ENCODE measurements around the gene RPP25L.

RPP25L gene

DNA sequence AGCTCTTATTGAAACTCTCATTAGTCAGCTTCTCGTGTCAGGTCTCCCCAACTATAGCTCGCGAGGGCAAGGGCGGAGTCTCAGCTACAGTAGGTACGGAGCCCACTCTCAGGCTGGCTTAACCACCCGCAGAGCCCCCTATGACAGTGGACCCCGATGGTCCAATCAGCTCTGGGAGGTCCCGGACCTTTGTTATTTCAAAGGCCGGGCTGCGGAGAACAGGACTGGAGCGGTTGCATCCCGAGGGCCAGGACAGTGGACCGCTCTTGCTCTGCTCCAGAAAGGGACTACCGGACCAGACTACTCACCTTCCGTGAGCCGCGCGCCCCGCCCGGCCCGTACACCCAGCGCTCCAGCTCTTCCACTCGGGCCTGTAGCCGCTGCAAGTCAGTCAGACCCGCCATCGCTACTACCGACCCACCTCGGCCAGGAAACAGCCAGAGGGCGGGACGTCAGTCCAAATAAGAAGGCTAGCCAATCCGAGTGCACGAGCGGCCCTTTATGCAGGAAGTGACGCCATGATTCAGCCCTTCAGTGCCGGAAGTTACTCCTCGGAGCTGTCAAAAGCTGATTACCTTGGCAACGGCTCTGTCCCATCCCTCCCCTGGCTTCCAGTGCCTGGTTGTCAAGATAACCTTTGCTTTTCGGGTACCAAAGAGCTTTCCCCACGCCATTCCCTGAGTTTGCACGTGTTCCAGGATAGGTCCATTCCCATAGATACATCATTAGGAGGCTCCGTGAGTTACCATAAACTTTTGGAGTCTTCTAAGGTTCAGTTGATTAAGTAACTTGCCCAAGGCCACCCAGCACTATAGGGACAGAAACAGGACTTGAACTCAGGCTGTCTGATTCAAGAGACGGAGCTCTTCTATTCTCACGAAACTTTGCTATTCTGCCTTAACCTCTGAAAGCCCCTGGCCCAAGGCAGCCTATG is 8.4 kb upstream of the RPP25L start, which contains the start of gene DCTN3:
DCTN3 (minus strand) TSS at position 435 of the 934 bp plus-strand sequence; CDS start at position 404, 31 bp downstream.
- peak; percentile 97 for DNase-seq (ENCODE audit: extremely low spot score)
- CTCF ChIA-PET = interaction anchor here (0.6 to 1.5 kb wide), 3 partner anchors 14 to 573 kb away, joined by 4 to 5 read pairs (median 5); no protein-coding TSS in a partner anchor
- TF ChIP-seq SUZ12 (IDR thresholded peaks at IDR 0.05) (no peak), ELF4 (IDR thresholded peaks at IDR 0.05) (peak; percentile 28; the same call in 1 of the 2 replicates)
- TF ChIP-seq, protein P1, sequence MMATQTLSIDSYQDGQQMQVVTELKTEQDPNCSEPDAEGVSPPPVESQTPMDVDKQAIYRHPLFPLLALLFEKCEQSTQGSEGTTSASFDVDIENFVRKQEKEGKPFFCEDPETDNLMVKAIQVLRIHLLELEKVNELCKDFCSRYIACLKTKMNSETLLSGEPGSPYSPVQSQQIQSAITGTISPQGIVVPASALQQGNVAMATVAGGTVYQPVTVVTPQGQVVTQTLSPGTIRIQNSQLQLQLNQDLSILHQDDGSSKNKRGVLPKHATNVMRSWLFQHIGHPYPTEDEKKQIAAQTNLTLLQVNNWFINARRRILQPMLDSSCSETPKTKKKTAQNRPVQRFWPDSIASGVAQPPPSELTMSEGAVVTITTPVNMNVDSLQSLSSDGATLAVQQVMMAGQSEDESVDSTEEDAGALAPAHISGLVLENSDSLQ (IDR thresholded peaks at IDR 0.05) = peak; percentile 96
- POLR2A ChIA-PET = interaction anchor here (0.8 to 2.0 kb wide), 5 partner anchors 9 to 74 kb away, joined by 3 to 19 read pairs (median 3); partner anchors contain the start of genes ARID3C, GALT and SIGMAR1

GRCh38 chr9:34615132-34615531 is 3.2 kb upstream of the RPP25L start:
- CTCF ChIA-PET = no interaction called here
- POLR2A ChIA-PET = interaction anchor here (1.0 to 1.2 kb wide), 2 partner anchors 22 to 32 kb away, joined by 3 to 5 read pairs; partner anchors contain the start of genes GALT and SIGMAR1
- no peak for DNase-seq (ENCODE audit: extremely low spot score)
- TF ChIP-seq ELF4 (IDR thresholded peaks at IDR 0.05) (no peak), FOXA1 (IDR thresholded peaks at IDR 0.05) (no peak), SP1 (IDR thresholded peaks at IDR 0.05) (no peak), CTBP1 (IDR thresholded peaks at IDR 0.05; ENCODE audit: borderline replicate concordance) (no peak), FOXK2 (IDR thresholded peaks at IDR 0.05) (no peak), TARDBP (IDR thresholded peaks at IDR 0.05) (no peak), L3MBTL2 (conservative IDR thresholded peaks at IDR 0.05) (no peak)

DNA sequence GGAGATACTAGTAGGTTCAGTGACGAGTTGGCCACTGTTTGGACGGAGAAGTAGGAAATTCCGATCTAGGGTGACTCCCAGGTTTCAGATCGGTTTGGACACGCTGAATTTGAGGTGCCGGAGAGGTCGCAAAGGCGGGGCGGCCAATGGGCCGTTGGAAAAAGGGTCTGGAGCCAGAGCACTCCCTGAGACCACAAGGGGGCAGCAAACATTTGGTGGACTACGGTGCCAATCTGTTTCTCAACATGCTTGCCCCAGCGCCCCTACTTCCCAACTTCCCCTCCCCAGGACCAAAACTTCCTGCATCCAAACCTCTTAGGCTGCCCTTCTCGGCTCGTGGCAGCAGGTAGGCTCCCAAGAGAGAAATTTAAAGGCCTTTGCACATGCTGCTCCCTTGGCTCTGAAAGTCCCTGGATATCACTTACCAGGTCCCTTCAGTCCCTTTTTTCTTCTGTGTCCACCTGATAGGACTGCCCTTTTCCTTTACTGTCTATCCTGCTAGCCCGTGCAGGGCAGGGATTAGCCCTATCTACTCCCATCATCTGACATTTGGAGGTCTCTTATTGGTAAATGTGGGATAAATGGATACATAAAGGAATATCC is 992 bp upstream of the RPP25L start:
- ChIA-PET POLR2A (interaction anchor here (0.9 to 2.1 kb wide), 4 partner anchors 13 to 25 kb away, joined by 3 to 6 read pairs (median 4); partner anchors contain the start of gene SIGMAR1), CTCF (interaction anchor here (1.5 to 2.3 kb wide), 2 partner anchors 21 to 22 kb away, joined by 12 to 15 read pairs; no protein-coding TSS in a partner anchor)
- DNase-seq (ENCODE audit: extremely low spot score) = peak; percentile 81
- TF ChIP-seq, protein P1 (IDR thresholded peaks at IDR 0.05) = no peak
- TF ChIP-seq NFRKB (IDR thresholded peaks at IDR 0.05) (no peak), SP1 (IDR thresholded peaks at IDR 0.05) (no peak), FOXA1 (IDR thresholded peaks at IDR 0.05) (no peak), ELF4 (IDR thresholded peaks at IDR 0.05) (no peak), ARNT (IDR thresholded peaks at IDR 0.05) (no peak), SUZ12 (IDR thresholded peaks at IDR 0.05) (no peak), FOXK2 (IDR thresholded peaks at IDR 0.05) (no peak), CTBP1 (IDR thresholded peaks at IDR 0.05; ENCODE audit: borderline replicate concordance) (no peak), ZNF384 (IDR thresholded peaks at IDR 0.05) (no peak), HDGF (IDR thresholded peaks at IDR 0.05; ENCODE audit: borderline replicate concordance) (no peak), L3MBTL2 (conservative IDR thresholded peaks at IDR 0.05) (no peak), FOXM1 (IDR thresholded peaks at IDR 0.05; ENCODE audit: borderline replicate concordance) (no peak), BHLHE40 (IDR thresholded peaks at IDR 0.05; ENCODE audit: borderline replicate concordance) (no peak), TARDBP (IDR thresholded peaks at IDR 0.05) (no peak), LEF1 (IDR thresholded peaks at IDR 0.05; ENCODE audit: borderline replicate concordance) (no peak)

DNA sequence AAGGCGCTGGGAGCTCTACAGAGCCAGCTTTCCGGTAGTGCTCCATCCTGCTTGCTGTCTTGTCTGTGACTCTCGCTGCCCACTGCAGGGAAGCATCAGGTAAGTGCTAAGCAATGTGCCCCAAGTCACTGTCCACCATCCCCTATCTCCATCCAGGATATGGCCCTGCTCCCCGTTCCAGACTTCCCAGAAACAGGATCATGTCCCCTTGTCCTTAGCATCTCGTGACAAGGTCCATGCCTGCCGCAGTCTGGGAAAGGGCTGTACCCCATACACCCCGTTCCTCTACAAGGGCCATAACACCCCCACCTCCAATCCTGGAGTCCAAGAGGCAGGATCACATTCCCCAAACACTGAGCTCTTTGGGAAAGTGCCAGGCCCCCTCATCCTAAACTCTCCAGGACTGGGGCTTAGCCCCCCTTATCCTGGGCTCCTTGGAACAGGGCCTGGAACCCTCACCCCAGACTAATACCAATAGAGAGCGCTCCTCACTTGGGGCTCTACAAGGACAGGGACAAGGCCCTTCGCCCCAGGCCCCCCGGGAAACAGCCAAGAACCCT is 566 bp downstream of the RPP25L start:
- ChIA-PET POLR2A (interaction anchor here (0.6 to 2.1 kb wide), 3 partner anchors 9 to 27 kb away, joined by 3 to 6 read pairs (median 3); partner anchors contain the start of gene DCTN3), CTCF (interaction anchor here (2.3 kb wide), 1 partner anchor 23 kb away, joined by 15 read pairs; no protein-coding TSS in a partner anchor)
- TF ChIP-seq, protein P1 (IDR thresholded peaks at IDR 0.05) = no peak
- TF ChIP-seq ZNF384 (IDR thresholded peaks at IDR 0.05) (no peak), HDGF (IDR thresholded peaks at IDR 0.05; ENCODE audit: borderline replicate concordance) (no peak), FOXA1 (IDR thresholded peaks at IDR 0.05) (no peak), L3MBTL2 (conservative IDR thresholded peaks at IDR 0.05) (no peak), TARDBP (IDR thresholded peaks at IDR 0.05) (no peak), CTBP1 (IDR thresholded peaks at IDR 0.05; ENCODE audit: borderline replicate concordance) (no peak), SUZ12 (IDR thresholded peaks at IDR 0.05) (no peak), FOXK2 (IDR thresholded peaks at IDR 0.05) (no peak), ARNT (IDR thresholded peaks at IDR 0.05) (no peak), SP1 (IDR thresholded peaks at IDR 0.05) (no peak), FOXM1 (IDR thresholded peaks at IDR 0.05; ENCODE audit: borderline replicate concordance) (no peak), ELF4 (IDR thresholded peaks at IDR 0.05) (no peak), BHLHE40 (IDR thresholded peaks at IDR 0.05; ENCODE audit: borderline replicate concordance) (no peak), NFRKB (IDR thresholded peaks at IDR 0.05) (no peak), LEF1 (IDR thresholded peaks at IDR 0.05; ENCODE audit: borderline replicate concordance) (no peak)
- DNase-seq (ENCODE audit: extremely low spot score) = no peak
